Ishikawa (cell line): ENCODE results near the gene DNAH6.

Experiments
- RAD21 ChIP-seq: IDR thresholded peaks from 2 replicates; pipeline ENCODE4 v1.6.1; 2012; ENCODE audit warnings: low read depth
- REST ChIP-seq: IDR thresholded peaks from 2 replicates; pipeline ENCODE4 v1.6.1; 2012; ENCODE audit warnings: low read depth, mild to moderate bottlenecking
- TAF1 ChIP-seq: IDR thresholded peaks from 2 replicates; pipeline ENCODE4 v1.6.1; 2012; ENCODE audit warnings: low read depth, mild to moderate bottlenecking
- TCF12 ChIP-seq: IDR thresholded peaks from 2 replicates; pipeline ENCODE4 v1.6.1; 2012; ENCODE audit warnings: low read depth
- TEAD4 ChIP-seq: IDR thresholded peaks from 2 replicates; pipeline ENCODE4 v1.6.1; 2012

GRCh38 chr2:84729224-84729623 lies 212.9 kb downstream of the DNAH6 start:
- TF ChIP-seq TAF1 (no peak), RAD21 (no peak), REST (no peak), TEAD4 (no peak), TCF12 (no peak)
